Upper lobe of left lung (tissue), 4 donors: ENCODE data around the gene MRPL4.

Experiments used
- CTCF ChIP-seq, 6 experiments: fragments of 450-650 bp in 4 of 6; fragments of 200-600 bp in 2 of 6; sonication (generic) in 2 of 6; IDR thresholded peaks; one replicate each; pipeline ENCODE4 v1.5.1; 2016 to 2019; ENCODE audit warnings: antibody characterized with exemption in 6 of 6
- EP300 ChIP-seq, 4 donors: sonication (generic); formaldehyde crosslinking; IDR thresholded peaks; one replicate each; pipeline ENCODE4 v1.5.1; 2017; ENCODE audit warnings: antibody characterized with exemption in 4 of 4, control low read depth in 2 of 4
- POLR2AphosphoS5 ChIP-seq, 2 donors: sonication (generic); formaldehyde crosslinking; IDR thresholded peaks; one replicate each; pipeline ENCODE4 v1.5.1; 2017; ENCODE audit warnings: antibody characterized with exemption in 2 of 2

- TF ChIP-seq CTCF (IDR thresholded peaks at IDR 0.05) (no peak), EP300 (IDR thresholded peaks at IDR 0.05) (no peak), POLR2AphosphoS5 (IDR thresholded peaks at IDR 0.05) (no peak)
These were observed 4.5 kb downstream of the MRPL4 start for GRCh38 chr19:10256551-10256950.
